Muscle of back (tissue), 13 donors: Measurements from ENCODE around the gene HOXB6. TPM values are rescaled to one million over a fixed set of nuclear protein-coding genes. Genes with fewer than 3 reads are reported as not detected.

Experiments used
- DNase-seq, 3 donors: peaks; one replicate each; pipeline versions ENCODE4 v3.0.0 to v3.0.0-alpha.2; 2013
- long read RNA-seq, 9 donors: transcript quantifications; one replicate each; lab custom pipeline, GENCODE V29; 2026
- polyA plus RNA-seq, 10 donors: library from polyadenylated mRNA; unstranded; fragments of 120-200 nt; gene quantifications; one replicate each; pipeline ENCODE4 v1.2.1, GENCODE V29; 2013; ENCODE audit not compliant: insufficient read length in 10 of 10

Gene HOXB6
- polyA plus RNA-seq, result 1 to 10 TPM; 1.6 to 7.2 (median 2.8) TPM
- long read RNA-seq, donor 1, result 0 reads
- long read RNA-seq, donor 2, result 0 reads
- long read RNA-seq, donor 3, result 0 reads
- long read RNA-seq, donor 4, result 0 reads
- long read RNA-seq, donor 5, partial matches to known transcripts, result 11 of 11 reads
- long read RNA-seq, donor 5, other reads (novel, unspliced or antisense), result 0 of 11 reads
- long read RNA-seq, donor 6, result 0 reads
- long read RNA-seq, donor 7, result 0 reads
- long read RNA-seq, donor 8, result 0 reads
- long read RNA-seq, donor 9, result 0 reads

GRCh38 chr17:48604770-48605329 is at the start of gene HOXB6:
Gene HOXB6 (minus strand): TSS chr17:48604986. CDS start chr17:48598150, 6,836 bp downstream.
- DNase-seq, result peak in 1 of 3 donors; percentile 66

GRCh38 chr17:48649741-48650140 is 45.0 kb upstream of the HOXB6 start:
- no peak for DNase-seq

GRCh38 chr17:48647963-48648245 is 43.1 kb upstream of the HOXB6 start:
- DNase-seq, result no peak

- no peak for DNase-seq
Observed at GRCh38 chr17:48647103-48647962, 42.5 kb upstream of the HOXB6 start.

GRCh38 chr17:48646183-48647102 is 41.7 kb upstream of the HOXB6 start:
- peak in 1 of 3 donors; percentile 20 for DNase-seq

GRCh38 chr17:48645639-48646182 is 40.9 kb upstream of the HOXB6 start:
- no peak for DNase-seq

- DNase-seq, result no peak
Observed at GRCh38 chr17:48644910-48645557, 40.2 kb upstream of the HOXB6 start.

GRCh38 chr17:48644159-48644558 is 39.4 kb upstream of the HOXB6 start:
- DNase-seq, result no peak

- no peak for DNase-seq
Observed at GRCh38 chr17:48643697-48644012, 38.9 kb upstream of the HOXB6 start.

GRCh38 chr17:48642843-48643696 is 38.3 kb upstream of the HOXB6 start:
- DNase-seq, result no peak

GRCh38 chr17:48642059-48642842 is 37.5 kb upstream of the HOXB6 start:
- DNase-seq, result no peak

GRCh38 chr17:48641541-48642058 is 36.8 kb upstream of the HOXB6 start:
- no peak for DNase-seq

- no peak for DNase-seq
Observed at GRCh38 chr17:48640858-48641180, 36.0 kb upstream of the HOXB6 start.

GRCh38 chr17:48639982-48640857 is 35.4 kb upstream of the HOXB6 start:
- DNase-seq, result no peak

GRCh38 chr17:48639136-48639535 is 34.4 kb upstream of the HOXB6 start:
- DNase-seq, result no peak

GRCh38 chr17:48637323-48638260 is 32.8 kb upstream of the HOXB6 start:
- DNase-seq, result peak in 1 of 3 donors; percentile 80
